Caki2 (cell line): ENCODE data around the gene CIC. TPM values are rescaled to one million over a fixed set of nuclear protein-coding genes. Genes with fewer than 3 reads are reported as not detected.
A peak's percentile ranks its signal among the peaks of the same experiment; 100 is the strongest.

Source experiments
- DNase-seq: peaks from one replicate; pipeline ENCODE4 v3.0.0-alpha.2; 2015; ENCODE audit warnings: low read depth
- in situ Hi-C: cut with HindIII; loops from 2 replicates; pipeline ENCODE4 v1.10.0; 2016; ENCODE audit warnings: low sequenced_read_pairs, low pct_unique_long_range_greater_than_20kb, mixed read lengths
- total RNA-seq: library from RNA; depleted of rRNA; stranded (reverse); fragments of >200 nt; shearing (Covaris generic); gene quantifications from 2 replicates; pipeline ENCODE4 v1.2.3, GENCODE V29; 2014; ENCODE audit warnings: low replicate concordance; rRNA removed

Gene CIC
- 13.6 and 27.5 TPM in 2 replicates for total RNA-seq

DNA sequence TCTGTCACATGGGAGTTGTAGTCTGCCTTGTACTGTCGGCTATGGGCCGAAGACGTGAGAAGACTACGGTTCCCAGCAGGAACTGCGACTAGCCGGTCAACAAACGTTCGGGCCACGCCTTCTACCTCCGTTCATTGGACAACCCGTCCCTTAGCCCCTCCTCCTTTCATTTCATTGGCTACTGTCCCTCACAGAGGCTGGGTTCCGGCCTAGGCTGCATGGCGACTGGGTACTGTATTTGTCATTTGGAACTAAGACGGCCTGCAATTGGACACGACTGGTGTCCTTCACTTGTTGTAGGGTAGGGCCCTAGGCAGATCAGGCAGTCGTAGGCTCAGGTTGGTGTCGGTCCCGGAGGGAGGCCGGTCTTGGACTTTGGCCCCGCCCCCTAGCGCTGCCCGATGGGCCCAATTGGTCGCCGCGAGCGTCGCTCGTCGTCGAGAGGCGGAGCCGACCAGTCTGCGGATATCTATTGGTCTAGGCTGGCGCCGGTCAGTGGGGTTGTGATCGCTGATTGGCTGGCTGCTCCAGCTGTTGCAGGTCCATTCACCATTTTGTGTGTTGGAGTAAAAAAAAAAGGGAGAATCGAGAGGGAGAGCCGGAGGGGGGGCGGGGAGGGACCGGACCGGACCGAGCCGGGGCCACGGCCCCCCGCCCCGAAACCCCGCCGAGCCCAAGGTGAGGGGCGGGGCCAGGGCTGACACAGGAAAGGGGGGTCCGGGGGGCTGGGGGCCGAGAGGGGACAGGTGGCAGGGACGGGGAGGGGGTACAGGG, at the start of gene CIC:
Gene CIC, plus strand, starts transcription at position 549 of the 774 bp plus-strand sequence. CDS start 2,532 bp downstream, outside the sequence.
- DNase-seq, result peak; percentile 100
- in situ Hi-C loops, result no loop called here

DNA sequence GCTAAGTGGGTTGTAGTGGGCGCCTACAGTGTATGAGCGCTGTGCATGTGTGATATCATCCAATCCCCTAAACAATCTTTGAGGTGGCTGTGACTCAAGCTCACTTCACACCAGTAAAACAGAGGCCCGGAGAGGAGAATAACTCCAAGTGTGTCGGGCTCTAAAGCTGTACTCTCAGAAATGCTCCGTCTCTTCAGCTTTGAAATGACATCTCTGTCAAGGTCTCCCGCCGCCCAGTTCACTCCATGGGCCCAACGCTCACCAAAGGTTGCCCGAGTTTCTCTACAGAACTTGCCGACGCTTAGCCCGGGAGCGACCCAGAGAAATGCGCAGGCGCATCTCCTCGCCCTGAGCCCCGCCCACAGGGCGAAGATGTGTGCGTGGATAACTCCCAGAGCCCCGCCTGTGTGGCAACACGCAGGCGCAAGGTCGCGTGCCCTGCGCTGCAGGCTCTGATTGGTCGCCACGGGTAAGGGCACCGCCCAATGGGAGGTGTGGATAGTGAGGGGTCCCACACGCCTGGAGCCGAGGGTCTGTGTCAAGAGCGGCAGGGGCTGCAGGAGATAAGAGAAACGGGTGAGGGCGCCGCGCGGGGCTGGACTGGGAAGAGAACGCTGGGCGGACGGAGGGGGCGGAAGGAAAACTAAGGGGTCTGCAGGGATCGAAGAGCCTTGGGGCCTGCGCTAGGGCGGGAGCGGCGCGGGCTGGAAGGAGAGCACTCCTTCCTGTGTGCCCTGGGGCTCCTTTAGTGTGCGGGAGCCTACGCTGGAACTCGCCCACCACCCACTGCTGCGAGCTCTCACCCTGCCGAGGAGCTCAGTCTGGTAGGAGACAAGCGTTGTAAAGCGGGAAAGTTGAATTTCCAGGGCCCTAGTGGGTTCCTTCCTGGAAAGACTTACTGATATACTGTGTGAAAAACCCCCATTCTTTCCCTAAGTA, 49.0 kb upstream of the CIC start, which contains the start of gene ZNF526:
Gene ZNF526, plus strand, starts transcription at position 501 of the 939 bp plus-strand sequence. CDS start 4,092 bp downstream, outside the sequence.
- in situ Hi-C loops, result no loop called here
- DNase-seq, result peak; percentile 97

DNA sequence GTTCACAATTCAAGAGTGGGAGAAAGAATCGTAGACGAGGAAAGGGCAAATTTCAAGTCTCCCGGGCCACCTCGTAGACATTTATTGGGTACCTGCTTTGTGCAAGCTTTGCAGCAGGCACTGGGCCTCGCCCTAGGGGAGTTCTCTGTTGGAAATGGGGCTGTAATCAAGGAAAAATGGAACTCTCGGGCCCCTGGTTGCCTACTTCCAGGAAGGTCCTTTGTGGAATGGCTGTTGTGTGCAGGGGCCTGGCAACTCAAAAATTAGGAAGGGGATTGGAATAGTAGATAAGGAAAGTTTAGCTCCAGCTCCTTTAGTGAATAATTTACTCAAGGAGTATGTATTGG, 48.3 kb upstream of the CIC start:
- no peak for DNase-seq
- in situ Hi-C loops, result no loop called here

DNA sequence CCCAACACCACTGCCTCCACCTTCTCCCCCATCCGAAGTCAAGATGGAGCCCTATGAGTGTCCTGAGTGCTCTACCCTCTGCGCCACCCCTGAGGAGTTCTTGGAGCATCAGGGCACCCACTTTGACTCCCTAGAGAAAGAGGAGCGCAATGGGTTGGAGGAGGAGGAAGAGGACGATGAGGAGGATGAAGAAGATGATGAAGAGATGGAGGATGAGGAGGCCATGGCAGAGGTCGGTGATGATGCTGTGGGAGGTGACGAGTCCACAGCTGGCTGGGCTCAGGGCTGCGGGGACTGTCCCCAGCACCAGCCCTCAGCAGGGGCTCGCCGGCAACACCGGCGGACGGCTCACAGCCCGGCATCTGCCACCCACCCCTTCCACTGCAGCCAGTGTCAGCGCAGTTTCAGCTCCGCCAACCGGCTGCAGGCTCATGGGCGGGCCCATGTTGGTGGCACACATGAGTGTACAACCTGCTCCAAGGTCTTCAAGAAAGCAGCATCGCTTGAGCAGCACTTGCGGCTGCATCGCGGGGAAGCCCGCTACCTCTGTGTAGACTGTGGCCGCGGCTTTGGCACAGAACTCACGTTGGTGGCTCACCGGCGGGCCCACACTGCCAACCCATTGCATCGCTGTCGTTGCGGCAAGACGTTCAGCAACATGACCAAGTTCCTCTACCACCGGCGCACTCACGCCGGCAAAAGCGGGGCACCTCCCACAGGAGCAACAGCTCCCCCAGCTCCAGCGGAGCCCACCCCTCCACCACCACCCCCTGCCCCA, 43.9 kb upstream of the CIC start:
- in situ Hi-C loops, result no loop called here
- DNase-seq, result no peak

DNA sequence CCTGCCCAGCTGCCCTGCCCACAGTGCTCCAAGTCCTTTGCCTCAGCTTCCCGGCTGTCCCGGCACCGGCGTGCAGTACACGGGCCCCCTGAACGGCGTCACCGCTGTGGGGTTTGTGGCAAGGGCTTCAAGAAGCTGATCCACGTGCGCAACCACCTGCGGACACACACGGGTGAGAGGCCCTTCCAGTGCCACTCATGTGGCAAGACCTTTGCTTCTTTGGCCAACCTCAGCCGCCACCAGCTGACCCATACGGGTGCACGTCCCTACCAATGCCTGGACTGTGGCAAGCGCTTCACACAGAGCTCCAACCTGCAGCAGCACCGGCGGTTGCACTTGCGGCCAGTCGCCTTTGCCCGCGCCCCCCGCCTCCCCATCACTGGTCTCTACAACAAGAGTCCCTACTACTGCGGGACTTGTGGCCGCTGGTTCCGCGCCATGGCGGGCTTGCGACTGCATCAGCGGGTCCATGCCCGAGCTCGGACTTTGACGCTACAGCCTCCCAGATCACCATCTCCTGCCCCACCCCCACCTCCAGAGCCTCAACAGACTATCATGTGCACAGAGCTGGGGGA, 43.2 kb upstream of the CIC start:
- DNase-seq, result no peak
- in situ Hi-C loops, result no loop called here

DNA sequence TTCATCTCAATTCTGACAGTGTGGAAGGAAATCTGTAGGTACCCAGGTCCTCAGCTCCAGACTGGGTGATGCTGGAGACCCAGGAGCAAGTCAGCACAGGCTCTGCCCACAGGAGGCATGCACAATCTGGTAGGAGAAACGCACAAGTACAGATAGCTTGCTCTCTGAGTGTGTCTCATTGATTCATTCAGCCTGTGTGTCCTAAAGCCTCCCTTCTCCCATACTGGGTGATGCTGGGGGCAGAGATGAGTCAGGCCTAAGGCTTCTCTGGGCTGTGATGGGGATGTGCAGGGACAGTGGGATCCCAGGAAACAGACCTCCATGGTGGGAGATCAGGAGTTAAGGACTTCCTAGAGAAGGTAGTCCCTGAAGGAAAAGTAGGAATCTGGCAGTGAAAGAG, 42.2 kb upstream of the CIC start:
- in situ Hi-C loops, result no loop called here
- no peak for DNase-seq

DNA sequence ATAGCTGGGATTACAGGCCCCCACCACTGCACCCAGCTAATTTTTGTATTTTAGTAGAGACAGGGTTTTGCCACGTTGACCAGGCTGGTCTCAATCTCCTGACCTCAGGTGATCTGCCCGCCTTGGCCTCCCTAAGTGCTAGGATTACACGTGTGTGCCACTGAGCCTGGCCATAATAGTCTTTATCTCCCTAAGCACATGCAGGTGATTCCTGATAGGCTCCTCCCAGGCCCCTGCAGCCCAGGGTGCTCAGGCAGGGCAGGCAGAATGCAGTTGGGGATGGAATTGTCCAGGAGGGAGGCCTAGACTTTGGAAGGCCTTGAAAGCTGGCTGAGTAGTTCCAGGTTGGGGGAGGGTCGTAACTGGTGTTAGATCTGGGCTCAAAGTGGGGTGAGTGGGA, 40.4 kb upstream of the CIC start:
- in situ Hi-C loops, result no loop called here
- no peak for DNase-seq

DNA sequence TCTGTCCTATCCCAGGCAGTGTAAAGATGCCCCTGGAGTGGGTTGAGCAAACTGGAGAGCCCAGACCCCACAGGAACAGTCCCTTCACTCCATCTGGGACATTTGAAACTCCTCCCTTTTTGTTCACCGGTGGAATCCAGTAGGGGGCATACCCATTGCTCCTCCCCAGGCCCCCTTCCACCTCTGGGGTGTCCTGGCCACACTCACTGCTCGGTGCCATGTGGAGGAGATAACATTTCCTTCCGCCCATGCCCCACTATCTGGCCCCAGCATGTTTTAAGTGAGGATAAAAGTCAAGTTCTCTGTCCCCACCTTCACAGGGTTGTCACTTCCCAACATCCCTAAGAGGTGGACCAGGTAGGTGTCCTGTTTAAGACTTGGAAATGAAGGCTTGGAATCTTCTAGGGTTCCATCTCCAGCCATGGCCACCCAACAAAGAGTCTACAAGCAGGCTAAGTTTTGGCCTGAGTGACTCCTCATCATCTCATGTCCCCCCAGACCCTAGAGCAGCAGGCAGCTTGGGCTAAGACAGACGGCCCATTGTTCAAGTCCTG, 39.7 kb upstream of the CIC start:
- in situ Hi-C loops, result no loop called here
- no peak for DNase-seq

DNA sequence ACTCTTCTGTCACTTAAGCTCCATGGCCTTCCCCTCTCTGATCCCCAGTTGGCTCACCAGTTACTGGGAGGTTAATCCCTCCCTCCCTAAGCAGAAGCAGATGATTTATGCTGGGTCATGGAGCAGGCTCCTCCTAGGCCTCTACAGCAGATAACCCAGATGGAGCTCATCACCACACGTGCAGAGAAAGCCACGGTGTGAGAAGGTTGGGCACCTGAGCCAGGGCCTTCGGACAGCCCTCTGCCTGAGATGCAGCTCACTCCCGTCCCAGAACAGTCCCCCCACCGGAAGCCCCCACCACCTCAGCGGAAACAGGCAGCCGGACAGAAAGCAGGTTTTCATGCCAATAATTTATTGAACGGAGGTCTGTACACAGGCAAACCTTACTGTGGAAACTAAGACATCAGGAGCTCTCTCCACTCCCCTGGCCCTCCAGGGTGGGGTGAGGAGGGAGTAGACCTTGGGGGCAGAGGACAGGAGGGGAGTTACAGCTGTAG, 39.1 kb upstream of the CIC start:
- DNase-seq, result peak; percentile 32
- in situ Hi-C loops, result no loop called here

DNA sequence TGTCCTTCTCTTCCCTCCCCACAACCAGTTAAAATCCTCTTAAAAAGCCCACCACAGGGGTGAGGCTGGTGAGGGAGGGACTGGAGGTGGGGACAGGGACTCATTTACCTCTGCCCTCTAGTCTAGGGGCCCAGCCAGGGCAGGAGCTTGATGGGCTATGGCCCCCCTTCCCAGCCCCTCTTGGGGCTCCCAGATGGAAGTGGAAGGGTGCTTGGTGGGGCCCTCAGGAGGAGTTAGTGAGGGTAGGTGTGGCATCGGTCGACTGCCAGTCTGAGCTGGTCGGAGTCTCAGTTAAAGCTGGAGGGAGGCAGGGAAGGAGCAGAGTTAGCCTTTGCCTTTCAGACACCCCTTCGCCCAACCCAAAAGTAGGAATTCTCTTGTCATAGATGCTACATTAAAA, 38.5 kb upstream of the CIC start:
- in situ Hi-C loops, result no loop called here
- DNase-seq, result no peak

DNA sequence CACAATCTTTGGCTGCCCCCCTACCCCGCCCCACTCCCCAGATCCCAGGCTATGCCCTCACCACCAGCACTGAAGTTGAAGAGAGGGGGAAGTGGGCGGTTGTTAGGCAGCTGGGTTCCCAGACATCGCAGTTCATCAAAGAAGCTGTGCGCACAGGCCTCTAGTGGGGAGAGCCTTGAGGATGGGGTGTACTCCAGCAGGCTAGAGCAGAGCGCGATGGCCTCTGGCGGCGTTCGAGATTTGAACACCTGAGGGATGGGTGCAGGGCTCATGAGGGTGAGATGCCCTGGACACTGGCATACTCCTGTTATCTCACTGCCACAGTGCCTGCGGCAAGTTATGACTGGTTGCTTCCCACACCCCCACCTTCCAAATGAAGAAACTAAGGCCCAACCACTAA, 36.6 kb upstream of the CIC start:
- in situ Hi-C loops, result no loop called here
- no peak for DNase-seq

DNA sequence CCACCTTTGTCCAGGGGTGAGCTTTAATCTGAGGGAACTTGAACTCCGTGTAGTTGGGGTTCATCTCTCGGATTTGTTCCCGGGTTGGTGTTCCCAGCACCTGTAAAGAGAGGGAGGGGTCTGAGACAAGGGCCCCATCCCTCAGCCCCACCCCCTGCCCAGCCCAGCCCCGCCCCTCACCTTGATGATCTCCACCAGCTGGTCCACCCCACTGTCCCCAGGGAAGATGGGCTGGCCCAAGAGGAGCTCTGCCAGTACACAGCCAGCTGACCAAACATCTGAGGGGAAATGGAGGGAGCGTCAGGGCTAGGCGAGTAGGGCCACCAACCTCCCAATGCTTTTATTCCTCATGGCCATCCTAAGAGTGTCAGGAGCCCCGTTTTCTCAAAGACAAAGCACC, 35.9 kb upstream of the CIC start:
- in situ Hi-C loops, result no loop called here
- no peak for DNase-seq

DNA sequence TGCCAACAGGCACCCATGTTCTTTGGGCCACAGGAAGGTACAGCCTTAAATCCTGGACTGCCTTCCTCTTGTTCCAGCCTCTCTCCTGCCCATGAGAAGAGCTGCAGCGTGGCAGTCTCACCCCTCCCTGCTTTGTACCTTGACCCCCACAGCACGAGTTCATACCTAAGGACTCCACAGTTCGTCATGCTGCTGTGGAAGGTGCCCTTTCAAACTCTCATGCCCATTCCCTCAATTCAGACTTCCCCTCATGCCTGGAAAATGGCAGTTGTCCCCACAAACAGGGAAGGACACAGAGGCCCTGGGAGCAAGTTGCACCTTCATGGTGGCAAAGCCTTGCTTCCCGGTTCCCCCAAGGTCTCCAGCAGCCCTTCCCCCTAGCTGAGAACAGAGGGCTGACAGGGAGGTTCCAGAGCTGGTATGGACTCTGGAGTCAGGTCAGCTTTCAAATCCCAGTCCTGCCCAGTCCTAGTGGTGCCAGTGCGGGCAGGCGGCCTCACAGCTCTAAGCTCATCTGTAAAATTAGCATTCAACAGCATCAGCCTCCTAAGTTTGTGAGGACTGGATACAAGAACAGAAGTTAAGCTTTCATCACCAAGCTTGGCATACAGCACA, 35.3 kb upstream of the CIC start:
- in situ Hi-C loops, result no loop called here
- no peak for DNase-seq

DNA sequence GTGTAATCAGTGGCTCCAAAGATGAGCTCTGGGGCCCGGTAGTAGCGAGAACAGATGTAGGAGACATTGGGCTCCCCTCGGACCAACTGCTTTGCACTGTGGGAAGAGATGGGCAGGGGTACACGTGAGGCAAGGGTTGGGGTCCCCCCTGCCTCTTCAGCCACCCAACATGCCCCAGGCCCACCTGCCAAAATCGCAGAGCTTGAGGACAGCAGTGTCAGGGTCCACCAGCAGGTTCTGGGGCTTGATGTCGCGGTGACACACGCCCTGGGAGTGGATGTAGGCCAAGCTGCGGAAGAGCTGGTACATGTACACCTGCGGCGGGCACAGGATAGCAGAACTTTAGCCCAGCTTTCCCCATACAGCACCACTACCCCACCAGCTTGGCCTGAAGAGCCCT, 34.7 kb upstream of the CIC start:
- no peak for DNase-seq
- in situ Hi-C loops, result no loop called here

DNA sequence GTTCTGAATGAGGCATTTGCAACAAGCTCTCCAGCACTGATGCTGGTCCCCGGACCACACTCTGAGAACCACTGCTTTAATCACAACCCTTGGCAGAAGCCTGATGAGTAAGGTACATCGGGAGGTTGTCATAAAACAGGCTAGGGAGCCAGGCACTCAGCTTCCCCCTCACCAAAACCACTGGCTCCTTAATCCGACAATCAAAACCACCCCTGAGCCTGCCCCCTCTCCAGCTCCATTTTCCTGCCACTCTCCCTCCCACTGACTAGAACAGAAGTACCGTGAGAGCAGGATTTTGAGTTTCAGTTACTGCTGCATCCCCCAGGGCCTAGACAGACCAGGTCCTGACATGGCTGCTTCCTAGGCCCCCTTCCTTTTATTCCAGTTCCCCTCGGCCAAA, 33.9 kb upstream of the CIC start:
- in situ Hi-C loops, result no loop called here
- DNase-seq, result no peak

DNA sequence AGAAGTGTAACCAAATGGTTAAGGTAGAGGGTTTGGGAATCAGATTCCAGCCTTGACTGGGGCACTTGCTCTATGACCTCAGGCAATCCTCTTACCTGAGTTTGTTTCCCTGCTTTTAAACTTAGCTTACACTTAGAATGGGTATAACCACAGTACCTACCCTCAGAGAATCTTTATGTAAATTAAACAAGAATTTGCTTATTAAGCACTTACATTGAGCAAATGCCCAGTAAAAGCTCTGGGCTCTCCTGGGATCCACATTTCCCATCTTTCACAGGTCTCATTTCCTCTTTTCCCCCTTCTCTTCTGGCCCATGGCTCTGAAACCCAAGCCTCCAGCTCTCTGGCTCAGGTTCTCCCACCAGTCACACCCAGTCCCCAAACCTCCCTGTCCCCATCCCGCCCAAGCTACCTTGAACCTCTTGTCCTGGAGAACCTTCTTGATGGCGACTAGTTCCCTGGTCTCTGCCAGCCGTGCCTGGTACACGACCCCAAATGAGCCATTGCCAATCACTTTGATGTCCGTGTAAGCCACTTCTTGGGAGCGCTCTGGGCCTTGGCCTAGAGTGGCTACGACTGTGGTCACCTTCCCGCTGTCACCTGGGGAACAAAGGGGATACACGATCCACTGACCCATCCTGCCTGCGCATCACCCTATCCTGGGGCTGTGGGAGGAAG, 29.4 kb upstream of the CIC start:
- DNase-seq, result no peak
- in situ Hi-C loops, result no loop called here

DNA sequence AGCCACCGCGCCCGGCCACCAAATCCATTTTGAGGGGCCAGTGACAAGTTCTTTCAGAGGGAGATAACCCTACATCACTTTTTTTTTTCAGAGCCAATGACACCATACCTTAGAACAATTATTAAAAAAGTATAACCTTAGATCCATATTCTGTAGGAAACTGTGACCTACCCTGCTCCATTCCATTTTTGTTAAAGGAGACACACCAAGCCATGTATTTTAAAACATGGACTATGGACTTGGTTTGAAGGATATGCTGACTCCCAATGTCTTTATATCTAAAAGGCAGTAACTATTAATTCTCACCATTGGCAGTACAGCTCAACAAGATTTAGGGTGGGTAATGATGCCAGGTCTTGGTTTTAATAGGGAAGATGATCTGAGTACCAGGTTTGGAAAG, 27.8 kb upstream of the CIC start:
- in situ Hi-C loops, result no loop called here
- DNase-seq, result no peak
